ENCODE data around the gene LRRC25. TPM values are rescaled to one million over a fixed set of nuclear protein-coding genes. Genes with fewer than 3 reads are reported as not detected.

LRRC25 gene
- total and polyA plus RNA-seq, 10 of the 15 experiments (the other 5 are each of a cell fraction or from before 2014, with no cell fraction given) = 0.38 to 2.9 (median 1.2) TPM

DNA sequence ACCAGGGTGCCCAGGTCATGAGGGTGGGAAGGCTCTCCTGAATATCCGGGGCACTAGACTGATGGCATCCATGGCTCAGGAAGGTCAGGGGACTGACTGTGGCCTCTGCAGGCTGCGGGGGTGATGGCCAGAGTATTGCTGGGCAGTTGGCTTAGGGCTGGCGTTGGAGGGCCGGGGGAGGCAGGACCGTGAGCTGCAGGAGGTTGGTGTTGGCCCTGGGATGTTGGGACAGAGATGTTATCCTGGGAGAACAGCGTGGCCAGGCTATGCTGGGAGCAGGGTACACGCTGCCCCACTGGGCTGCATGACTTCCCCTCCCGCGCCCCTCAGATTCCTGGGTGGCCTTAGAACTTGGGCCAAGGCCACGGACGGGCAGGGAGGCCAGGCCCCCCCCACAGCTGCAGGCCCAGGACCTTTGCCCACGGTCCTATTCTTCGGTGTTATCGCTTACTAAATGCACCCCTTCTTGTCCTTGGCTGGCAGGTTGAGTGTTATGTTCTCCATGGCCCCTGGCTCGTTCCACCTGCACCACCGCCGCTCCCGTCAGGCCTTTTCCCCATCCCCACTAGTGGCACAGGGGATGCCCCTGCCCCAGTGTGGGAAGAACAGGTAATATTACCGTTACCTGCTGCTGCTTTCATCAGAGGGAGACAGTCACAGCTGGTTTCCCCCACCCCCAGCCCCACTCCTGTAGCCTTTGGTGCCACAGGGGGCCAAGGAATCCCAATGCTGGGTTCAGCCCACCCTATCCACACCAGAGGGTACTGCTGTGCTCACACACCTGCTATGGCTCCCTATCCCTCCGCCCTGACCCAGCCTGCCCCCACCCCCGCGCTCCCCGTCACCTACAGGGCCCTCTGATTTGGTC, 43.7 kb upstream of the LRRC25 start (continued):
- TF ChIP-seq ZBTB11 (CRISPR knock-in tag; IDR thresholded peaks at IDR 0.05) (no peak), SREBF1 (IDR thresholded peaks at IDR 0.05; ENCODE audit: low read length) (no peak), SUPT20H (IDR thresholded peaks at IDR 0.05; ENCODE audit: borderline replicate concordance, control insufficient read depth, low read depth, low read length) (no peak), CTCF (IDR thresholded peaks at IDR 0.05 in 2 of 3, conservative IDR thresholded peaks at IDR 0.05 in 1 of 3; ENCODE audit: control insufficient read depth in 2 of 3, extremely low read depth in 1 of 3, insufficient read depth in 1 of 3, low read depth in 3 of 3, low read length in 3 of 3) (no peak), PAX8 (IDR thresholded peaks at IDR 0.05) (no peak)
